Renal cortex interstitium (tissue), 11 donors: ENCODE data around the gene TEX55. TPM values are rescaled to one million over a fixed set of nuclear protein-coding genes. Genes with fewer than 3 reads are reported as not detected.
"Not testable (repeated sequence)": the region's sequence is repeated elsewhere in the genome, so short reads cannot be mapped to it uniquely, and the experiment has no call there.

ENCODE experiments used
- DNase-seq, 11 donors: peaks; one replicate each; pipeline ENCODE4 v3.0.0-alpha.2; 2013; ENCODE audit warnings: low read depth in 9 of 11, low spot score in 4 of 11; ENCODE audit errors: extremely low read depth in 1 of 11
- polyA plus RNA-seq, 3 donors: library from polyadenylated mRNA; unstranded; fragments of 120-200 nt; gene quantifications; one replicate each; pipeline ENCODE4 v1.2.1, GENCODE V29; 2013; ENCODE audit not compliant: insufficient read length in 3 of 3

The TEX55 gene
- polyA plus RNA-seq, 3 donors, result not detected

DNA sequence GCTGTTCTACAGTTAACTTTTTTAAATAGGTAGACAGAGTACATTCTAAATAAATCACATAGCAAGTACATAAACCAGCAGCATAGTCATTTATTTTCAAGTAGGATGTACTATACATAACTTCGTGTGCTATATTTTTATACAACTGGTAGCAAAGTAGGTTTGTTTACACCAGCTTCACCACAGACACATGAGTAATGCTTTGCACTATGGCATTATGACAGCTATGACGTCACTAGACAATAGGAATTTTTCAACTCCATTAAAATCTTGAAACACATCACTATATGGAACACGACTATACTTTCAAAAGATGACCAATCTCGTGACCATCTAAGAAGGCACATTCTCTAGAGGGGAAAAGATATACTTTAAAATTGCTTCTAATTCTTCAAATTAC, 3.5 kb downstream of the TEX55 start:
- DNase-seq, result no peak

DNA sequence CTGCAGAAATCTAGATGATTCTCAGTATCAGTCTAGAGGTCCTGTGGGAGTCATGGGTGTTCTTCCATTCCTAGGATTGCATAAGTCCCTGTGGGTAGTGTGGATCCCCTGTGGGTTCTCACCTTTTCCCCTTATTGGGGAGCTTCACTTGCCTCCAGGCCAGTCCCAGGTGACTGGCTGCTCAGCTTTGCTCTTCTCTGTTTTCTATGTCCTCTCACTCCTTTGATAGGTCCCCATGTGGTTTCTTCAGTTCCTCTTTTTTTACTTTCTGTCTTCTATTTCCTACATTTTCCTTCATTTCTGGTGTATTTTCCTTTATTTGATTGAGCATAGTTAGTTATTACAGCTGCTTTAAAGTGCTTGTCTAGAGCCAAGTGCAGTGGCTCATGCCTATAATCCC, 10.9 kb downstream of the TEX55 start:
- no peak for DNase-seq

DNA sequence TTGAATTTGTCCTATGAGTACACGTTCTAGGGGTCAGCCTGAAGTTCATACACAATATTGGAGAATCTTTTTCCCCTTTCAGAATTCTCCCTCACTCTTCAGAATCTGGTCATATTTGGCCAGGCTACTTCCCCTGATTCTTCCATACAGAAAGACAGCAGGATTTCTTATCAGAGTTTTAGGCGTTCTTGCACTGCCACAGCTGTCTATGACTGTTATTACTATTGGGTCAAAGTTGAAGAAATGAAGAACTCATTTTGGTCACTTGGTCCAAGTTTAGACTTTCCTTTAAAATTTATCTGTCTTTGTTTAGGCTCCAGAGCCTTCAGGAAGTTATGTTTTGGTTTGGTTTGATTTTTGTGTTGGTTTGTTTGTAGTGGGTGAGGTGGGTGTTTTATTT, 12.0 kb downstream of the TEX55 start:
- DNase-seq, result no peak

DNA sequence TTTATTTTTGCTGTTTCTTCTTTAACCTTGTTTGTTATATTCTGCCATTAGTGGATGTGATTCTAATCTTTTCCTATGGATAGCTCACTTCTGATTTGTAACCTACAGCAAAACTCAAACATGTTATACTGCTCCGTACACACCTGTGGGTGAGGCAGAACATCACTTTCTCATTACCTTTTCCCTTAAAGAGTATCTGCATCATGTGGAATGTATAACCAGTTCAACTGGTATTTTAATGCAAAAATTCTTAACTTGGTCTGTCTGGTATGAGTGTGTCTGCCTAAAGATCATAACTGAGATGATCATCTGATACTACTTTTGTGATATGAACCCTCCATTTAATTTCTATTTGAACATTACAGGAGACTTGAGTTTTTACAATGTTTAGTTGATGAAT, 14.4 kb downstream of the TEX55 start:
- DNase-seq, result no peak

DNA sequence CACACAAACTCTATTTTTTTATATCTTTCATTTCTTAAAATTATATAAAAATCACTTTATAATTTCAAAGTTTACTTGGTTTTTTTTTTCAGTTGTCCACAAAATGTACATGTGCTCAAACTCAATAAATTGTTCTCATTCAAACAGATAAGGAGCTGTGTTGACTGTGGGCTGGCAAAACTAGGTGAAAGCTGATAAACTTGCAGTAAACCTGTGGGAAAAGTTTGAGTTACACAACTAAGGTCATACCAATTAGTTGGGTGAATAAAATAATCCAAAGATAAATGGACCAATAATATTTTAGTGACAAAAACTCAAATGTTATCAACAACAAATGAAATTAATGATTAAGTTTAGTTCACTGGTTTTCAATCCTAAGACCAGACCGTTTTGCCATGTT, 14.8 kb downstream of the TEX55 start:
- no peak for DNase-seq

DNA sequence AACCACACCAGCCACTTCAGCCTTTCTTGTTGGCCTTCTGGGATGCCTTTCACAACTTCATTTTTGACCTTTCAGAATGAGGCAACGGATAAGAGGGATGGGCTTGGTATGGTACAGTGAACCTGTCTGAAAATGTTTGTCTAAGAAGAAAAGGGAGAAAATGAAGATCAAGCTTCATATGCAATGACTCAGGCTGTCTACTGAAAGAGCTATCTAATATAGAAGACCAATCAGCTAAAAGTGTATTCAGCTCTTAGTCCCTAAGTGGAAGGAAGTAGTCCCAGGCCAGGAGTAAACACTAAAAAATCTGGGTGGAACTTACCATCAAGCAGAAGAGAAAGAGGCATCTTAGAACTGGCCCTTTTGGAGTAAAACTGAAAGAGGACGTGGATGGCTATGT, 15.3 kb downstream of the TEX55 start:
- no peak for DNase-seq

DNA sequence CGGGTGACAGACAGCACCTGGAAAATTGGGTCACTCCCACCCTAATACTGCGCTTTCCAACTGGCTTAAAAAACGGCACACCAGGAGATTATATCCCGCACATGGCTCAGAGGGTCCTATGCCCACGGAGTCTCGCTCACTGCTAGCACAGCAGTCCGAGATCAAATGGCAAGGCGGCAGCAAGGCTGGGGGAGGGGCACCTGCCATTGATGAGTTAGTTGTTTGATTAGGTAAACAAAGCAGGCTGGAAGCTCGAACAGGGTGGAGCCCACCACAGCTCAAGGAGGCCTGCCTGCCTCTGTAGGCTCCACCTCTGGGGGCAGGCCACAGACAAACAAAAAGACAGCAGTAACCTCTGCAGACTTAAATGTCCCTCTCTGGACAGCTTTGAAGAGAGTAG, 18.8 kb downstream of the TEX55 start:
- not testable (repeated sequence) for DNase-seq

DNA sequence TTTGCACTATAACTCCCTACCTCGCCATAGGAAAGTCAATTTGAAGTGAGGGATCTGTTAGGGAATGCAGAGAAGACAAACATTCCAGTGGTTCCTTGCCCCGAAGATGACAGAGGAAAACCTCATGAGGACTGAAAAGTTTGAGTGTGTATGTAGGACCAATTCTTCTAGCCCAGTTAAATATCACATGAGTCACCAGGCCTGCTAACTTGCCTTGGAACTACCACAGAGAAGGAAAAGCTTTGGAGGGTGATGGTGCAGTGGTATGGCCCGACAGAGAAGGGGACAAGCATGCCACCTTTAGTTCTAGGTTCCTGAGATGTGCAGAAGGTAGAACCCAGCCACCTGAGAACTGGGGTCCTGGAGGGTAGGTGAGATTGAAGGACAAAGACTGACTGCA, 24.9 kb downstream of the TEX55 start:
- no peak for DNase-seq

DNA sequence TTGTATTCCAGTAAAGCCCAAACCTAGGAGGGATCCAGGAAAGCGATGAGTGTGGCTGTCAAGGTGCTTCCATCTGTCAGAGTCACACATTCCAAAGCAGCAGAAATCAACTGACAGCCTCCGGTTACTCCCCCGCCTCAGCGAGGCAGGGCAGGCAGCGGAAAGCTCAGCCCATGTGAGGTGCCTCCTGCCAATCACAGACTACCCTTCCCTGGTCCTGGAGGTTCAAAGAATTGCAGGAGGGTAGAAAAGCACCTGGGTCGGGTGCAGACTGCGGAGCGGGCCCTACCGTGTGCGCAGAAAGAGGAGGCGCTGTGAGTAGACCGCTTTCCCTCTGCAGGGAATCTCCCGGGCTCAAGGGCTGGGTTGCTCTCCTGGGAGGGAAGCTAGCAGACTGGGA, 27.4 kb downstream of the TEX55 start, which contains the start of gene UPK1B:
TSS of gene UPK1B (plus strand) at position 274 of the 400 bp plus-strand sequence. CDS start 13,144 bp downstream, outside the sequence.
- peak in 10 of 11 donors; percentile 3 to 25 (median 15) for DNase-seq

DNA sequence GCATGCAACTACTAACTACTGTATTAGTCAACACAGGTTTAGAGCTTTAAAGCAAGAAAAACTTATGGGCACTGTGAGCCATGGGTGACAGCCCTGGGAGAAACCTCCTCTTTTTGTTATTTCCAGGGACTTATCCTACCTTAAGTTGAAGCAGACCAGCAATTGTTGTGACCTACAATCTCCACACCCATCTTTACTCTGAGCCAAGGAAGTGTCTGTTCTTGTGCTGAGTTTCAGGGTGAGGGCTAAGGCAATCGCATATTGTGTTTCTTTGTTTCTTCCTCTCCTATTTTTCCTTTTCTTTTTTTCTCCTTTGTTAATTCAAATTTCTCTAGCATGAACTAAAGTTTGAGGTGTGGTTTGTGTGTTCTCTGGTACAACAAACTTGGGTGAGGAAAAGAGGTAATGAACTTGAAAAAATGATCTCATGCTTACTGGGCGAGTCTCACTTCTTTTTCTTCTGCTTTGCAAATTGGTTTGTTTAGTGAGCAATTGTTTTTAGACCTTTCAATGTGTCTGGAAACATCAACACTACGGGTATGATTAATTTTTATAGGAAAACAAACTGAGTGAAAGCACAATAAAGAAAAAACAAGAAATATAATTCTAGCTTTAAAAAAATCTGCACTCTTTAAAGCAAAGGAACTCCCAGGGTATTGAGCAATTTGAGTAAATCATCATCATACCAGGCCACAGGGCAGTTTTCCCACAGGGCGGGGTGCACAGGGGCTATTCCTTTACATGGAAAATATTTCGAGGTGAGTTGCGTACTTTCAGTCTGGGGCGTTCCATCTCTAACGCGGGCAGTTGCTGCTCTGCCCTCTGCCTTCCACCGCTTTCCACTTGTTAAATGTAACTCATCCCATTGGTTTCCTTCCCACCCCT, 30.1 kb downstream of the TEX55 start:
- DNase-seq, result no peak

DNA sequence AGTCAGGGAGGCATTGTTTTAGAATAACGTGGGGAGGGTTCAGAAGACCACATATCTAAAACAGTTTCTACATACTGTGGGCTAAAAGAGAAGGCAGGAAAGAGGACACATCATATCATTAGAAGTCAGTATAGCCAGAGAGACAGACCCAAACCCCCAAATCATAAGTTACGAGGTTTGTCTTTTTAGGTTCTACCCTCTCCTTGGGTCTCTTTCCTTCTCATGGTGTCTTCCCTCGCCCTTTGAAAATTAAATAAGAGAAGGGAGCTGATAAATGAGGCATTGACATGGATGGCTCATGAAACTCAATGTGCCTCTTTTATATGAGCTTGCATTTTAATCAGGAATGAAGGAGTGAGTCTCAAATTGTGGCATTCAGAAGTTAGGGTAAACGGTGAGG, 30.8 kb downstream of the TEX55 start:
- DNase-seq, result no peak

DNA sequence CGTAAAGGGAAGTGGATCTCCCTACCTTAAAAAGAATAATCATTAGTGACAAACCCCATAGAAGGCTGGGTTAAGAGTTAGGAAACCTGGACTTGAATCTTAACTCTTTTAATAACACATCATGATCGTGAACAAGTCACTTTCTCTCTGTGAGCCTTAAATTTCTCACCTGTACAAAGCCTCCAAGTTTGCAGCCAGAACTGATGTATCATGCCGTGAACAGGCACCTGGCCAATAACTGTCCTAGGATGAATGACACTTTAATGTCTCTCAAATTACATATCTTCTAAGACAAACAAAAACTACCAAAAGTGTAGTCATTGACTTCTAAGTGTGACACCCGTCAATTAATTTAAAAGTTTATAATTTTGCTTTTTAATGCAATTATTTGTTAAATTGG, 31.4 kb downstream of the TEX55 start:
- DNase-seq, result no peak

DNA sequence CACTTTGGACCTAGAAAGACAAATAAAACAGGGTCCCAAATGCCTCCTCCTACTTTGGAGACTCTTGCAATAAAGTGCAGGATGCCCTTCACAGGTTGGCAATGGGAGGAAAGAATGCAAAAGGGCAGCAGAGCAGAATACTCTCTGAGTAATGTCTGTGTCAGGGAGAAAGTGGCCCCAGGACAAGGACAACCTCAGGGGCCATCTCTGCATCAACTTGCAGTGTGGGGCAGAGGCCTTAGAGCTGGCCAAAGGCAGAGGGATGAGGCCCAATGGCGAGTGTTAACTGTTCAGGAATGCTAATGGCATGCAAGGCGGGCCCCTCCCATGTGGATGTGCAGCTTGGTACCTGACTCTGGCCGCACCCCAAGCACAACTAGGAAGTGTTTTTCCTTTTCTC, 35.8 kb downstream of the TEX55 start:
- DNase-seq, result no peak

DNA sequence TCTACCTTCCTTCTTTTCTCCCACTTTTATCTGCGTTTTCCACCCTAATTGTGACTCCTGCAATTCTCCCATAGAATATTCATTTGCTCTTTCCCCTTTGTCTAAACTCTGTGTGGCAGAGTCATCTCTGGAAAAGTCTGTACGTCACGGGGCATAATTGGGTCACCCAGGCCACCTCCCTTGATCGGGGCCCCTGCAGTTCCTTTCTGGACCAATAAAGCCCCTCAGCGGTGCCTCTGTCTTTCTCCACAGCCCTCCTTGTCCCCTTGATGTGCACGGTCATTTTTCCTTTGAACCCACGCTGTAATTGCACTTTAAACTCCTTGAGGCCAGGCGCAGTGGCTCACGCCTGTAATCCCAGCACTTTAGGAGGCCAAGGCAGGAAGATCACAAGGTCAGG, 38.1 kb downstream of the TEX55 start:
- DNase-seq, result no peak

DNA sequence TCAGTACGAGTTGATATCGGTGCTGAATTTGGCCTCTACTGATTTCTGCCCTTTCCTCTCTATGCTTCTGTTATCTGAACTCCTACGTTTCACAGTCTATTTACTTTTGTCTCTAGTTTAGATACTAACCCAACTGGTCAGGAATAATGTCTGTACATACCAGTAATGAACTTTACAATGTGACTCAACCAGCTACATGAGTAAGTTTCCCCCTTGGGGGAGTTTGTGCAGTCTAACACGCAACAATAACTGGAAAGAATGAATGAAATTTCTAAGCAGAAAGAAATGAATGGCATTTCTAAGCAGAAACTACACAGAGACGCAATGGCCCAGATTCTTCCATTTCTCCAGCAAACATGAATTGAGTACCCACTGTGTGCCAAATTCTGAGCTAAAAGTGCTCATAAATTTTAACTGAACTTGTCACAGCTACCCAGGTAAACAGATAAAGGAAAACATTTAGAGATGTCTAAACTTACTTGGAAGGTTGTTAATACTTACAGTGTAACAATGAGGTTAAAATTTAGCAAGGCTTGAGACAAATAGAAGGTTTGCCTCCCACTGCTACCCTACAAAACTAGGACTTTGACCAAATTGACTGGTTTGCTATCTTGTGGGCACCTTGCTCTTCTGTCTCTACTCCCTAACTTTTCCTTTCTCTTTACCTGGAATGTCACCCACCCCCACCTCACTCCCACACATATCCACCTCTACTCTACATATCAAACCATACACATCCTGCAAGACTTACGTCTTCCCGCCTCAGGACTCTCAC, 39.0 kb downstream of the TEX55 start:
- DNase-seq, result no peak

DNA sequence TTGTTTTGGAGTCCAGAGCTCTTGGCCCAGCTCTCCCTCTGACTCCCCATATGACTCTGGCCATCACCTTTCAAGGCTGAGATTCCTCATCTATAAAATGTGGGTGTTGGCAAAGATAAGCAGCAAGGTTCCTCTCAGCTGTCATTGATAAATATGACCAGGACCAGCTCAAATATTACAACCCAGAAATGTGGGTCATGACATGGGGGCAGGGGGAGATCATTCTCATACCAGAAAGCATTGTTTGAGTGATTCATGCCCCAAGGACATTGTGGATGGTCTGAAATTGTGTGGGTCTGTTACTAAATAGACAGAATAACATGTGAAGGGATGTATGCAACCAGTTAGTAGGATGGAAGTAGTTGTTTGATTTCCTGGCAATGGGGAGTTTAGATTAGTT, 41.3 kb downstream of the TEX55 start:
- DNase-seq, result no peak

DNA sequence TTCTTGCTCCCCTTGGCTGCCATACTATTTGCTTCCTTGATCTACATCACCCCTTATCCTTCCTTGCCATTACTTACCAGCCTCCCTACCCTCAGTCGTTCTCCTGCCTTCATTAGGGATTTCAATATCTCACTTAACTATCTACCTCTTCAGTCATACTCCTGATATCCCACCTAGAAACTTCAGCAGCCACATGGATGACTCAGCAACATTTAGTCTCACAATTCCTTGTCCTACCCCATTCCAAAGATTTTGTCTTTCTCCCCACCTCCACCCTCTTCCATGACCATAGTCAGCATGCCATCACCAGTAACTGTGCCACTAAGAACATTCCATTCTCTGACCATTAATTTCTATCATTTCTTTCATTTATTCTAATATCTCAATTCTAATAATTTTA, 45.8 kb downstream of the TEX55 start:
- DNase-seq, result no peak

DNA sequence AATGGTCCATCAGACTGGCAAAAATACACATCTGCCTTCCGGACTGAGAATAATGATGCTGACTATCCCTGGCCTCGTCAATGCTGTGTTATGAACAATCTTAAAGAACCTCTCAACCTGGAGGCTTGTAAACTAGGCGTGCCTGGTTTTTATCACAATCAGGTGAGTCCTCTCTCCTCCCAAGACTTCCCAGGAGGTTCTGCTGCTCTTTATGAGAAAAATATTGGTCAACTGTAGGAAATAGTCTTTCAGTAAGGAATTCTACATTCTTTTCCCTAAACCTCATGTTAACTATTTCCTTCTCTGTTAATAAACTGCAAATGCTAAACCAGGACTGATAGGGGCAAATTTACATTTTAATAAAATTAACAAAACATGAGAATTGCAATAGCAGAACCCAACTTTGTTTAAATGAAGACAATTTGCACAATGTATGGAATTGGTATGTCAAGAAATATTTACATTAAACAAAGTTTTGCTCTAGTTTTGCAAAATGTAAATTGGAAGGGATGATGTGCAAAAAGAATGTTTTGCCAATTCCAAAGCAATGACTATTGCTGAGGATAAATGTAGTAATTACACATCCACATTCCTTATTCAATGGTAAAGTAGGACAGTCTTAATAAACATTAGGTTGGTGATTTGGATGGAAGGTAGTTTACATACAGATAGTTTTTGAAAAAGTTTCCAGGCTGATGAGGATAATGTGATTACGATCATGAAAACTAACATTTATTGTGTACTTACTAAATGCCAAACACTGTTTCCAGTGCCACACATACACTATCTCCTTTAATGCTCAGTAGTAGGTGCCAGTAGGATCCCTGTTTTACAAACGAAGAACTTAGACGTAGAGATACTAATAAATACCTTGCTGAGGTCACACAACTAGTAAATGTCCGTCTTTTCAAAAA, 48.5 kb downstream of the TEX55 start:
- DNase-seq, result no peak

DNA sequence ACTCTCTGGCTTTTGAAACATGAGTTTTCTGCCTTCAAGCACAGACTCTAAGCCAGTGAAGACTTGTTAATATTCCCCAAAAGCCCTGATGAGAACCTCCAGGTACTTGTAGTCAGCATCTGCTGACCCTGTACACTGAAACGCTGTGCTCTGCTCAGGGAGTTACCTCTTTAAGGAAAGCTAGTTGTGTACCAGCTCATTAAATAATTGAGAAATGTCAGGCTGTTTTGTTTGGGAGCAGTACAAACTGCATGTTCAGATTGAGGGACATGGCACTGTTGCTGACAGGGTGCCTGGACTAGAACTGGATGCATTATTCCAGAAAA, 49.1 kb downstream of the TEX55 start:
- DNase-seq, result no peak

DNA sequence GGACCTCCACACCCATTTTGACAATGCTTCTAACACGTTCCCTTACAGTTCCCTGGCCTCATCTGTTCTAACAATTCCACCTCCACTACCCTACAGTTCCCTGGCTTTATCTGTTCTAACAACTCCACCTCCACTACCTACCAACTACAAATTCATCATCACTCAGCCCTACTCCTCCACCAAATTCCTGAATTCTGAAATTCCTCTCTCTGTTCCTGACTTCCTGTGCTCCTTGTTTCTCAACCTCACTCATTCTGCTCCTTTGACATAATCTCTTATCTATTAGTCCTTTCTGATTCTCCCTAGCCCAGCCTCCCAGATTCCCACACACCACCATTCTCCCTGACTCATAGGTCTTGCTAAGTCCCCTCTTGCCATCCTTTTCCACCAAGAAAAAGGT, 49.9 kb downstream of the TEX55 start:
- DNase-seq, result no peak
